GM21526 (cell line): ENCODE measurements around the gene FUS.
"Not testable (repeated sequence)": the region's sequence is repeated elsewhere in the genome, so short reads cannot be mapped to it uniquely, and the experiment has no call there.

ENCODE experiments used
- ATAC-seq: cut with Tn5 transposase; IDR thresholded peaks from one replicate; pipeline ENCODE4 v1.9.1; 2021; ENCODE audit warnings: moderate library complexity; ENCODE audit not compliant: unreplicated experiment, low FRiP score

FUS gene

GRCh38 chr16:31143011-31143693 is 36.8 kb upstream of the FUS start:
- ATAC-seq: no peak

DNA sequence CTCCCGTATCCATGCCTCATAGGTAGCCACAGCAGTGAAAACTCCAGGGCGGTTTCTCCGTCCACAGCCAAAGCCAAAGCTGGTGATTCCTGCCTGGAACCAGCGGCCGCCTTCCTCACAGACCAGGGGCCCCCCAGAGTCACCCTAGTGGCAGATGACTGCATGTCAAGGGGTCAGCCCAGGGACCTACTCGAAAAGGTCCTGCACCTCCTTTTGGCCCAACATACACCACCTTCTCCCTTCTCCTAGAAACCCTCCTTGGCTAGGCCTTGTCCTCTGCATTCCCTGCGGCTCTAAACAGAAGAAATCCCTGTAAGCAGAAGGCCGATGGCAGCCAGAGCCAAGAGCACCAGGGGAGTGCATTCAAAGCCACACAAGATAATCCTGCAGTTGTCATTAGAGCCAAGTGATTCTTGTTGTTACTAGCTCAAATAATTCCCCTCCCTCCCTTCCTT is 36.2 kb upstream of the FUS start:
- ATAC-seq: no peak

DNA sequence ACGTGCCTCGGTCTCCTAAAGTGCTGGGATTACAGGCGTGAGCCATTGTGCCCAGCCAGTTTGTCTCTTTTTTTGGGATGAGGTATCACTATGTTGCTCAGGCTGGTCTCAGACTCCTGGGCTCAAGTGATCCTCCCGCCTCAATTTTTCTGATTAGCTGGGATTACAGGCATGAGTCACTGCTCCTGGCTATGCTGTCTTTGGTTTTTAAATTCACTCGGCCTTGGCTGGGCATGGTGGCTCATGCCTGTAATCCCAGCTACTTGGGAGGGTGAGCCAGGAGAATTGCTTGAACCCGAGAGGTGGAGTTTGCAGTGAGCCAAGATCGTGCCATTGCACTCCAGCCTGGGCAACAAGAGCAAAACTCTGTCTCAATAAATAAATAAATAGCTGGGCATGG is 35.5 kb upstream of the FUS start:
- ATAC-seq: not testable (repeated sequence)

DNA sequence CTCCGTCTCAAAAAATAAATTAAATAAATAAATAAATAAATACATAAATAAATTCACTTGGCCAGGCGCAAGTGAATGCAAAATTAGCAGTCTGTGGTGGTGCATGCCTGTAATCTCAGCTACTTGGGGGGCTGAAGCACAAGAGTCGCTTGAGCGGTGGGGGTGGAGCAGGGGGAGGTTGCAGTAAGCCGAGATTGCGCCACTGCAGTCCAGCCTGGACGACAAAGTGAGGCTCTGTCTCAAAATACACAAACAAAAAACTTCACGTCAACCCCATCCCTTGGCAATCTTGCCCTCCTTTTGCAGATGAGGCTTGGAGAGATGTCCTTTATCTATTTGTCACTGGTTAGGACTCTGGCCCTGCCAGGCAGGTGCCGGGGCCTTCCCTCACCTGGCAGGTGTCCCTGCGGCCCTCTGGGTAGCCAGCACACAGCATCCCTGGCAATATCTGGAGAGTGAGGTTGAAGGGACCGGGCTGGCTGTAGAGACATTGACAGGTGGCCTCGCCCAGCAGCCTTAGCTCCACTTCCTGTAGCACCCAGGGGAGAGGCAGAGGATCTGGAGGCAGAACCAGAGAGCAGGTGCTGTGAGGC is 34.4 kb upstream of the FUS start:
- no peak for ATAC-seq

- no peak for ATAC-seq
These were observed 32.4 kb upstream of the FUS start for GRCh38 chr16:31147574-31147973.

DNA sequence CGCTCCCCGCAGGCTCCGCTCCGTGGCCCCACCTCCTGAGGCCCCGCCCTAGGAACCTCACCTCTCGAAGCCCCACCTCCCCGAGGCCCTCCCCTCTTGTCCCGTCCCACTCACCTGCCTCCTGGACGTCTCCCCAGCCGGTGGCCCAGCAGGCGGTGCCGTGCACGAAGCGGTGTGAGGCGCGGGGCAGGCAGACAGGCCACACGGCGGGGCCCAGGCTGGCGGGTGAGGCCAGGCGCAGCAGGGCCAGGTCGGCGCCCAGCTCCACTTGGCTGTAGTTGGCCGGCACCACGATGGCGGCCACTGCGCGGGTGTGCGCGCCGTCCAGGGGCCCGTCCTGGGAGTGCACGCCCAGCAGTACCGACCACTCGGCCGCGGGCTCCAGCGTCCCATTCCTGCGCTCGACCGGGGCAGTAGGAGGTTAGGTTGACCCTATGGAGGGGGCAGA is 31.6 kb upstream of the FUS start:
- ATAC-seq: no peak

DNA sequence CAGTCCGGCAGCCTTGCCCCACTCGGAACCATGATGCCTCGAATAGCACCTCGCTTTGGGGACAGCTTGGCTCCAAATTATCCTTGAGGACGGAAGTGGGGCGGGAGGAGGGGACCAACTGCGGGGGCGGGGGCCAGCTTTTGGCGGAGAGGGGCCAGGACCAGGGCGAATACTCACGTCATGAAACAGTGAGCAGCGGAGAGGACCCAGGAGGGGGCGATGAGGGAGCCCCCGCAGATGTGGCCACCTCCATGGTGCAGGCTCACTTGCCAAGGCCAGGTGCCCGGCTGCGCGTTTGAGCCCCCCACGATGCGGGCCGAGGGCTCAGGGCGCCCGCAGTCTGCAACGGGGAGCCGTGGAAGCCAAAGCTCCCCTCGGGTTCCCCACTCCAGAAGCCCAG is 31.0 kb upstream of the FUS start:
- ATAC-seq: no peak

DNA sequence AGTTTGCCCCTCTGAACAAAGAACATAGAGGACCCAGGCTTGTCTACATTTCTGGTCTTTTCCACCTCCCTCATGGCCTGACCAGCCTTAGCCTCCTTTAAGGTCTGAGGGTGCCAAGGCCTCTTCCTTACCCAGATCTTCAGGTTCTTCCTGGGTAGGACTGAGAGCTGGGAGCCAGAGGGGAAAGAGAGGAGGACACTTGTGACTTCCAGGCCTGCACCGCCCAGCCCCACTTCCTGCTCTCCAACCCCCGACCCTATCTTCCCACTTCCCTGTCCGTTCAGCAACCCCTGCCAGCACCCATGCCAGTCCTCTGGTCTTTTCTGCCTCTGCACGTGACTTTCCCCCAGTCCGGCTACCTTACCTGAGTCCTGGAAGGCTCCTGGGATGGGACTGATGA is 30.6 kb upstream of the FUS start:
- ATAC-seq: no peak

- no peak for ATAC-seq
These were observed 29.7 kb upstream of the FUS start, which contains the start of gene PRSS36 for GRCh38 chr16:31149894-31150890. TSS of gene PRSS36 (minus strand) at chr16:31150066. CDS start at chr16:31150035, 31 bp downstream.

- not testable (repeated sequence) for ATAC-seq
These were observed 29.0 kb upstream of the FUS start for GRCh38 chr16:31150976-31151375.

GRCh38 chr16:31157136-31157535 is 22.8 kb upstream of the FUS start:
- ATAC-seq: no peak

- no peak for ATAC-seq
These were observed 12.6 kb upstream of the FUS start for GRCh38 chr16:31167315-31167714.

DNA sequence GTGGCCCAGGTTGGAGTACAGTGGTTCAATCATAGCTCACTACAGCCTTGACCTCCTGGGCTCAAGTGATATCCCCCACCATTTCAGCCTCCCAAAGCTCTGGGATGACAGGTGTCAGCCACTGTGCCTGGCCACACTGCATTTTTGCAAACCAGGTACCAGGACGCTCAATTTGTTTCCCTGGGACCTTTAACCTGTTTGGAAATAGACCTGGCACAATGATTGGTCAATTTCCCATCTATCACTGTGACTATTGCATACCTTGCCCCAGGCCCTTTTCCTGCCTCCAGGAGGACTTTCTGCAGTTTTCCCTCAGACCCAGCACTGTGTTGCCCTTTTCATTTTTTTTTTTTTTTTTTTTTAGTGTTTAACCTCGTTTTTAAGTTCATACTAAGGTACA is 11.1 kb upstream of the FUS start:
- ATAC-seq: no peak

DNA sequence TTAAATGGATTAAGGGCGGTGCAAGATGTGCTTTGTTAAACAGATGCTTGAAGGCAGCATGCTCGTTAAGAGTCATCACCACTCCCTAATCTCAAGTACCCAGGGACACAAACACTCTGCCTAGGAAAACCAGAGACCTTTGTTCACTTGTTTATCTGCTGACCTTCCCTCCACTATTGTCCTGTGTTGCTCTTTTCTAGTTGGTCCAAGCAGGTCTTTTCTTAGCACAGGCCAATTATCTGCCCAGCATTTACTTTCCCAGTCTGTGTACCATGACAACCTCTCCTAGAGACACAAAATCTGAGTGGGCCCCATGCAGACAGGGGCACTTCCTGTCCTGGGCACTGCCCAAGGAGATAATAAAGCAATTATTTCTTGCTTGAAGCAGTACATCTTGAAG is 9.9 kb upstream of the FUS start:
- not testable (repeated sequence) for ATAC-seq

- ATAC-seq: no peak
These were observed 2.8 kb upstream of the FUS start for GRCh38 chr16:31177136-31177535.

GRCh38 chr16:31179219-31179746 is 656 bp upstream of the FUS start:
- peak; percentile 9 for ATAC-seq

DNA sequence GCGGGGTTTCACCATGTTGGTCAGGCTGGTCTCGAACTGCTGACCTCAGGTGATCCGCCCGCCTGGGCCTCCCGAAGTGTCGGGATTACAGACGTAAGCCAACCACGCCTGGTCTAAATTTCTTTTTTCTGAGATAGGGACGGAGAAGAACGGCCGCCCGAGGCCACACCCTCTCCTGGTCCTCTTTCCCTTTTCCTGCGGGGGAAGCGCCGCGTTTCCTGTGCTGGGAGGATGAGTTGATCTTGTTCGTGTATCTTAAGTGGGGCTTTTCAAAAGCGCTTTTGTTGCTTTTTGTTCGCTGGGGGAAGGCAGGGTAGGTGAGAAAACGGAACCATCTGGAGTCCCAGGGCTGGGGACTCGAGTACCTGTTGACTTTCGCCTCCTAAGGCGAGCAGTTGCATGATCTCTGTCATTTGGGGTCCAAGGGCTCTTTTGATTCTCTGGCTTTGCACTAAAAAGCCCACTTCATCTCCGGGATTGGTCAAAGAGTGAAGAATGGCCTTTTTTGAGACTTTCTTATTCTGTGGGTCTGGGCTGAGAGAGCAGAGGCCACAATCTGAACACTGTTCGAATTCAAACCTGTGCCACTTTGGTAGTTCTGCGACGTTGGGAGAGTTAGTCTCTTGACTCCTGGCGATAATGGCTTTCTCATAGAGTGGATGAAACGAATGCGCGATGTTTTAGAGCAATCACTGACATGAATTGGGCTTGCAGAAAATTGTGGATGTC is 1.3 kb downstream of the FUS start:
- ATAC-seq: no peak

GRCh38 chr16:31182391-31182790 is 2.5 kb downstream of the FUS start:
- ATAC-seq: no peak

- no peak for ATAC-seq
These were observed 3.8 kb downstream of the FUS start for GRCh38 chr16:31183432-31184428.
